Activated gamma-delta T cell treated with anti-CD3 and anti-CD28 coated beads, Interleukin-2, amount 50 U/mL, for 16 hours (primary cell): ENCODE measurements around the gene SORCS2.

Source experiments
- DNase-seq: peaks from one replicate; pipeline ENCODE4 v3.0.0-alpha.2; 2020; ENCODE audit warnings: low read depth

The SORCS2 gene

GRCh38 chr4:7338876-7339623 is 146.7 kb downstream of the SORCS2 start:
- no peak for DNase-seq

GRCh38 chr4:7339751-7340552 is 147.6 kb downstream of the SORCS2 start:
- no peak for DNase-seq

- no peak for DNase-seq
Measured at GRCh38 chr4:7340553-7341433, 148.5 kb downstream of the SORCS2 start.

GRCh38 chr4:7341491-7342222 is 149.3 kb downstream of the SORCS2 start:
- DNase-seq = no peak

GRCh38 chr4:7342223-7343080 is 150.1 kb downstream of the SORCS2 start:
- DNase-seq = no peak

- DNase-seq = no peak
Measured at GRCh38 chr4:7343081-7343655, 150.8 kb downstream of the SORCS2 start.

- no peak for DNase-seq
Measured at GRCh38 chr4:7343950-7344349, 151.6 kb downstream of the SORCS2 start.

- no peak for DNase-seq
Measured at GRCh38 chr4:7344636-7345155, 152.4 kb downstream of the SORCS2 start.

- no peak for DNase-seq
Measured at GRCh38 chr4:7347981-7348380, 155.6 kb downstream of the SORCS2 start.

- DNase-seq = no peak
Measured at GRCh38 chr4:7348946-7349900, 156.9 kb downstream of the SORCS2 start.

GRCh38 chr4:7350396-7350795 is 158.1 kb downstream of the SORCS2 start:
- DNase-seq = no peak

- DNase-seq = no peak
Measured at GRCh38 chr4:7351014-7351413, 158.7 kb downstream of the SORCS2 start.

GRCh38 chr4:7352486-7352885 is 160.1 kb downstream of the SORCS2 start:
- DNase-seq = no peak

- no peak for DNase-seq
Measured at GRCh38 chr4:7353046-7353790, 160.9 kb downstream of the SORCS2 start.

GRCh38 chr4:7353846-7354610 is 161.7 kb downstream of the SORCS2 start:
- no peak for DNase-seq

GRCh38 chr4:7354927-7355326 is 162.6 kb downstream of the SORCS2 start:
- no peak for DNase-seq

GRCh38 chr4:7355795-7356194 is 163.5 kb downstream of the SORCS2 start:
- no peak for DNase-seq
